BJ (cell line): Measurements from ENCODE around the gene KLHL29. TPM values are rescaled to one million over a fixed set of nuclear protein-coding genes. Genes with fewer than 3 reads are reported as not detected.

Source experiments
- CTCF ChIA-PET: fragments of 350-600 bp; formaldehyde crosslinking; extraction: SDS; loops from one replicate; lab custom pipeline; 2021; ENCODE audit warnings: antibody characterized with exemption, inconsistent platforms; lab: Yijun Ruan, JAX
- POLR2A ChIA-PET: fragments of 300-600 bp; sonication (Branson Sonifier 250); formaldehyde crosslinking; extraction: SDS; loops from one replicate; lab custom pipeline; 2021; ENCODE audit warnings: antibody characterized with exemption; lab: Charles Lee
- DNase-seq: peaks from one replicate; pipeline ENCODE4 v3.0.0-alpha.2; 2011; ENCODE audit warnings: low read depth
- H3K27me3 ChIP-seq: 2 replicates; pipeline ENCODE4 v1.6.0; 2011; ENCODE audit warnings: low read length; ENCODE audit not compliant: control insufficient read depth, insufficient read depth
- H3K36me3 ChIP-seq: 2 replicates; pipeline ENCODE4 v1.5.1; 2011; ENCODE audit warnings: low read length; ENCODE audit not compliant: control insufficient read depth, insufficient read depth
- H3K4me3 ChIP-seq: 2 replicates; pipeline ENCODE4 v1.5.1; 2011; ENCODE audit warnings: low read depth, mild to moderate bottlenecking, control low read depth, low read length
- CTCF ChIP-seq: IDR thresholded peaks from 2 replicates; pipeline ENCODE4 v1.5.1; 2011; ENCODE audit warnings: low read depth, mild to moderate bottlenecking, control low read depth, inconsistent platforms, low read length, moderate library complexity; ENCODE audit not compliant: insufficient read depth
- polyA plus RNA-seq: library from polyadenylated mRNA; depleted of rRNA; stranded (reverse); fragments of >200 nt; gene quantifications from 2 replicates; pipeline ENCODE4 v1.2.3, GENCODE V29; 2011

Gene KLHL29
- polyA plus RNA-seq, 1 experiment, result 10.0 TPM

DNA sequence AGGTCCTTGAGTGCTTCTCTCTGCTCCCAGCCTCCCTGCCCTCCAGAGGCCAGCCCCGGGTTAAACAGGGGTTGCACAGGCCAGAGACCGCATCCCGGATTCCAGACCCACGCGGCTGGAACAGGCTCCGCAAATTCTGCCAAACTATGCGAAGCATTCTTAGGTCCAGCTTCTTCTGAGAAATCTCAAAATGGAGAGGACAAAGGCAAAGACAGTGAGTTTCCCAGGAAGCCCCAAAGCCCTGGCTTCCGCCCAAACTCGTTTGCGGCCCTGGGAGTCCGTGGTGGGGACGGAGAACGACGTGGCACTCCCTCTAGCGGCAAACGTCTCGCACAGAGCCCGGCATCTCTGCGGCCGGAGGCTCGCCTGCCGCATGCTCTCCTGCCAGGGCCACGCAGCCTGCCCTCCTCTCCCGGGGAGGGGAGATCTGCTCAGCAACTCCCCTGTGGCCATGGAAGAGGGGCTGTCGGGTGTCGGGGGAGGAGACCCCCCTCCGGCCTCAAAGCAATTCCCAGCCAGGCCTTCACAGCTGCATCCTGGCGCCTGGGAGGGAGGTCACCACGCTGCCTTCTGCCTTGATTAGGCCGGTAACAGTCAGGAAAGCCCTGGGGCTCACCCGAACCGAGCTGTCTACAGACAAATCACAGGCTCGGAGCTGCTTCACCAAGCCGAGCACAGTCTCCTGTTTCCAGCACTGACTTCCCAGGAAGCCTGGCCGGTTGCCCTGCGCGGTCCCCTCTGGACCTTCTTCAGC lies 33.4 kb upstream of the KLHL29 start:
- Histone ChIP-seq H3K4me3 (no peak overlapping the region), H3K27me3 (peaks cover 3% of the 10 kb centered on the region; the same call in 1 of the 2 replicates), H3K36me3 (no peaks in the 10 kb centered on the region)
- peak; percentile 93 for TF ChIP-seq CTCF
- DNase-seq, result peak; percentile 19
- CTCF ChIA-PET, result interaction anchor here (0.7 to 2.8 kb wide), 14 partner anchors 11 to 266 kb away, joined by 3 to 18 read pairs (median 4); no protein-coding TSS in a partner anchor
- POLR2A ChIA-PET, result no interaction called here

- Histone ChIP-seq H3K4me3 (no peak overlapping the region), H3K36me3 (no peaks in the 10 kb centered on the region), H3K27me3 (no peaks in the 10 kb centered on the region; the same call in 1 of the 2 replicates)
- TF ChIP-seq CTCF, result no peak
- CTCF ChIA-PET, result interaction anchor here (1.2 to 1.4 kb wide), 2 partner anchors 61 to 105 kb away, joined by 3 read pairs; no protein-coding TSS in a partner anchor
- POLR2A ChIA-PET, result no interaction called here
- DNase-seq, result no peak
These were observed 30.4 kb upstream of the KLHL29 start for GRCh38 chr2:23354554-23354953.

DNA sequence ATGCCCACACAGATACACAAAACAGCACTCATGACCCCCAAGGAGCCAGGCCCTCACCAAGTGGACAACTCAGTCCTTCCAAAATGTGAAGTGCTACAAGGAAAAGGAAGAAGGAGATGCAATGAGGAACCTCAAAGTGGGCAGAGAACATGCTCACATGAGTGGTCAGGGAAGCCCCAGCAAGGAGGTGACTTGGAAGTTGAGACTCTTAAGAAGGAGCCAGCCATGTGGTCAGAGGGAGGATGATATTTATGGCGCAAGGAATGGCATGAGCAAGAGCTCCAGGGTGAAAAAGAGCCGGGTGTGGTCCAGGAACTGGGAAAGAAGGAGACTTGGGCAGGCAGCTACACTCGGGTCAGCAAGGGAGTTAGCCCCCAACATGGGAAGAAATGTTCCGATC lies 30.0 kb upstream of the KLHL29 start:
- ChIA-PET POLR2A (no interaction called here), CTCF (interaction anchor here (1.2 kb wide), 1 partner anchor 61 kb away, joined by 3 read pairs; no protein-coding TSS in a partner anchor)
- no peaks in the 10 kb centered on the region; the same call in 1 of the 2 replicates for H3K27me3 ChIP-seq
- H3K36me3 ChIP-seq, result no peaks in the 10 kb centered on the region
- no peak overlapping the region for H3K4me3 ChIP-seq
- no peak for DNase-seq
- no peak for TF ChIP-seq CTCF

- DNase-seq, result no peak
- ChIA-PET CTCF (no interaction called here), POLR2A (no interaction called here)
- Histone ChIP-seq H3K27me3 (no peaks in the 10 kb centered on the region; the same call in 1 of the 2 replicates), H3K36me3 (no peaks in the 10 kb centered on the region), H3K4me3 (no peak overlapping the region)
- no peak for TF ChIP-seq CTCF
These were observed 28.3 kb upstream of the KLHL29 start for GRCh38 chr2:23356711-23357110.

- ChIA-PET CTCF (no interaction called here), POLR2A (no interaction called here)
- H3K27me3 ChIP-seq, result no peaks in the 10 kb centered on the region; the same call in none of the 2 replicates
- no peaks in the 10 kb centered on the region for H3K36me3 ChIP-seq
- no peak for TF ChIP-seq CTCF
- no peak for DNase-seq
- H3K4me3 ChIP-seq, result no peak overlapping the region
These were observed 25.1 kb upstream of the KLHL29 start for GRCh38 chr2:23359631-23360567.
